H1 (cell line): ENCODE measurements around the gene NSUN2. TPM values are rescaled to one million over a fixed set of nuclear protein-coding genes. Genes with fewer than 3 reads are reported as not detected.

Experiments used
- CBX5 ChIP-seq: fragments of 300-800, 300-1000 bp; sonication (generic); IDR thresholded peaks from 2 replicates; pipeline ENCODE4 v1.7.1; 2016; ENCODE audit warnings: antibody characterized with exemption, low read length, low read depth
- MAFK ChIP-seq: IDR thresholded peaks from 2 replicates; pipeline ENCODE4 v1.6.1; 2012; ENCODE audit warnings: low read depth, mild to moderate bottlenecking, improper control_type of control experiment, low read length
- PHF8 ChIP-seq: fragments of 200-600 bp; sonication (generic); conservative IDR thresholded peaks from 2 replicates; pipeline ENCODE4 v1.7.1; 2012; ENCODE audit warnings: low read depth, mild to moderate bottlenecking, inconsistent platforms, low read length, moderate library complexity
- SAP30 ChIP-seq: fragments of 300-600 bp; sonication (generic); IDR thresholded peaks from 2 replicates; pipeline ENCODE4 v1.7.1; 2012; ENCODE audit warnings: low read length, moderate library complexity, mild to moderate bottlenecking, inconsistent platforms; ENCODE audit not compliant: insufficient read depth, insufficient replicate concordance
- TAF7 ChIP-seq: optimal IDR thresholded peaks from 2 replicates; pipeline ENCODE3; 2011; ENCODE audit warnings: low read depth, mild to moderate bottlenecking, inconsistent platforms, low read length, moderate library complexity, borderline replicate concordance
- polyA plus RNA-seq, 7 experiments: library from polyadenylated mRNA; depleted of rRNA in 3 of 7; stranded (reverse) in 5 of 7; unstranded in 2 of 7; fragments of >200 nt in 5 of 7; fragments of 200-250 nt in 2 of 7; gene quantifications; 1 replicate in 5 of 7; 2 replicates in 1 of 7; 4 replicates in 1 of 7; pipeline versions ENCODE4 v1.2.1 to v1.2.3, GENCODE V29; 2011 to 2013; ENCODE audit warnings: missing spikeins in 2 of 7, mixed read lengths in 2 of 7
- total RNA-seq: library from RNA; stranded (reverse); fragmentation: NEBNext Ultra II Directional; extraction: Animal tissue kit (Norgen Biotek cat#: 25700); gene quantifications from 2 replicates; pipeline ENCODE4 v1.2.1, GENCODE V29; 2021

The NSUN2 gene
- total and polyA plus RNA-seq, 2 of the 8 experiments (the other 6 are each of a cell fraction or from before 2014, with no cell fraction given) = 47.3 to 94.7 TPM

- no peak for TF ChIP-seq PHF8
- TF ChIP-seq MAFK = no peak
- no peak for TF ChIP-seq SAP30
- no peak for TF ChIP-seq TAF7
- no peak for TF ChIP-seq CBX5
These were observed 50.3 kb downstream of the NSUN2 start (continued) for GRCh38 chr5:6582507-6583048.
